K562 (cell line): ENCODE results near the gene TSC22D2. TPM values are rescaled to one million over a fixed set of nuclear protein-coding genes. Genes with fewer than 3 reads are reported as not detected.
A peak's percentile ranks its signal among the peaks of the same experiment; 100 is the strongest.

Experiments used
- ATAC-seq: fragments of 200-7000 bp; cut with Tn5 transposase; 3 replicates; pipeline ENCODE4 v1.9.1; 2020; ENCODE audit warnings: moderate library complexity
- BruUV-seq: library from RNA; stranded (reverse); fragments of 400-500 nt; replicated peaks from 2 replicates; lab custom pipeline; 2021; lab: Mats Ljungman, UMichigan
- CTCF ChIA-PET: fragments of 300-600 bp; formaldehyde crosslinking; extraction: SDS; loops from one replicate; lab custom pipeline; 2021; ENCODE audit warnings: low intra/inter-chr PET ratio; lab: Yijun Ruan, JAX
- POLR2A ChIA-PET: fragments of 300-600, 350-650 bp; sonication (Branson Sonifier 250); formaldehyde crosslinking; extraction: SDS; loops from one replicate; lab custom pipeline; 2021; ENCODE audit warnings: antibody characterized with exemption, inconsistent platforms; lab: Yijun Ruan, JAX
- DNase-seq, 4 experiments: peaks; one replicate each; pipeline versions ENCODE4 v3.0.0 to v3.0.0-alpha.2; 2011 to 2018; ENCODE audit warnings: low spot score in 3 of 4, mixed read lengths in 3 of 4; ENCODE audit errors: extremely low read depth in 1 of 4
- FAIRE-seq: peaks from 2 replicates; lab custom pipeline; 2011; peaks lifted over from hg19 to GRCh38; lab: Jason Lieb, UNC
- H2AFZ ChIP-seq: 2 replicates; pipeline ENCODE4 v1.6.0; 2011; ENCODE audit warnings: low read depth, low read length, control low read depth, inconsistent platforms
- H3K27ac ChIP-seq: fragments of 200-600 bp; 3 replicates; pipeline ENCODE4 v1.8.0; 2011; ENCODE audit warnings: low read depth, mild to moderate bottlenecking, control low read depth, inconsistent platforms, low read length, moderate library complexity, mixed read lengths; ENCODE audit errors: extremely low read depth
- H3K27me3 ChIP-seq, 2 experiments: fragments of 300-600 bp in 1 of 2; 2 replicates in 1 of 2; 3 replicates in 1 of 2; pipeline versions ENCODE4 v1.6.0 to v1.8.0; 2011; ENCODE audit warnings: inconsistent platforms in 2 of 2, low read length in 2 of 2, mild to moderate bottlenecking in 1 of 2, mixed read lengths in 1 of 2, moderate library complexity in 1 of 2; ENCODE audit not compliant: control insufficient read depth in 2 of 2, insufficient read depth in 2 of 2
- H3K36me3 ChIP-seq: fragments of 300-600 bp; 3 replicates; pipeline ENCODE4 v1.8.0; 2011; ENCODE audit warnings: mild to moderate bottlenecking, low read length, inconsistent platforms; ENCODE audit not compliant: control insufficient read depth, insufficient read depth
- H3K4me1 ChIP-seq, 2 experiments: fragments of 200-600 bp in 1 of 2; replicated peaks in 1 of 2; 2 replicates in 1 of 2; 3 replicates in 1 of 2; pipeline versions ENCODE4 v1.5.1 to v1.8.0; 2011; ENCODE audit warnings: inconsistent platforms in 2 of 2, low read length in 2 of 2, mild to moderate bottlenecking in 1 of 2, mixed read lengths in 1 of 2, moderate library complexity in 1 of 2; ENCODE audit not compliant: control insufficient read depth in 2 of 2, insufficient read depth in 2 of 2
- H3K4me2 ChIP-seq: 2 replicates; pipeline ENCODE4 v1.6.1; 2011; ENCODE audit warnings: low read length, control low read depth, inconsistent platforms, mixed read lengths; ENCODE audit not compliant: insufficient read depth
- H3K4me3 ChIP-seq: fragments of 200-600 bp; sonication (generic), shearing (Covaris generic); 2 replicates; pipeline ENCODE4 v1.5.1; 2016; ENCODE audit warnings: control low read depth, inconsistent platforms
- H3K79me2 ChIP-seq: fragments of 200-600 bp; 3 replicates; pipeline ENCODE4 v1.8.0; 2011; ENCODE audit warnings: low read length, inconsistent platforms; ENCODE audit not compliant: control insufficient read depth, insufficient read depth
- H3K9ac ChIP-seq, 2 experiments: 2 replicates each; pipeline versions ENCODE4 v1.6.0 to v1.6.1; 2011; ENCODE audit warnings: low read depth in 2 of 2, low read length in 2 of 2, control low read depth in 1 of 2, inconsistent platforms in 1 of 2, mild to moderate bottlenecking in 1 of 2, mixed read lengths in 1 of 2; ENCODE audit not compliant: insufficient read depth in 1 of 2
- H3K9me1 ChIP-seq: one replicate; pipeline ENCODE4 v1.6.0; 2011; ENCODE audit warnings: inconsistent platforms, mild to moderate bottlenecking, low read length, moderate library complexity; ENCODE audit not compliant: control insufficient read depth, insufficient read depth
- H3K9me3 ChIP-seq: replicated peaks from 2 replicates; pipeline ENCODE4 v1.5.1; 2011; ENCODE audit warnings: low read depth, low read length, inconsistent platforms; ENCODE audit not compliant: control insufficient read depth, insufficient read depth
- H4K20me1 ChIP-seq: replicated peaks from 2 replicates; pipeline ENCODE4 v1.6.1; 2011; ENCODE audit warnings: low read length, inconsistent platforms, mixed read lengths; ENCODE audit not compliant: control insufficient read depth, insufficient read depth
- CHD1 ChIP-seq: fragments of 200-600 bp; sonication (generic); IDR thresholded peaks from one replicate; pipeline ENCODE4 v1.6.1; 2012; ENCODE audit warnings: mild to moderate bottlenecking, moderate library complexity, low read length, inconsistent platforms
- DDX20 ChIP-seq: fragments of 450-650 bp; IDR thresholded peaks from 2 replicates; pipeline ENCODE4 v1.6.1; 2016; ENCODE audit warnings: missing genetic modification characterization, low read depth, mild to moderate bottlenecking, missing compliant biosample characterization, moderate library complexity
- FOXA1 ChIP-seq: fragments of 450-650 bp; IDR thresholded peaks from 2 replicates; pipeline ENCODE4 v1.6.1; 2016; ENCODE audit warnings: mild to moderate bottlenecking, borderline replicate concordance
- GABPB2 ChIP-seq: fragments of 250-450 bp; sonication (Bioruptor Pico); conservative IDR thresholded peaks from 2 replicates; pipeline ENCODE4 v1.5.1; 2021; ENCODE audit warnings: mild to moderate bottlenecking
- GTF2F1 ChIP-seq: IDR thresholded peaks from 2 replicates; pipeline ENCODE4 v1.6.1; 2011; ENCODE audit warnings: low read depth, low read length, improper control_type of control experiment
- HINFP ChIP-seq: fragments of 450-650 bp; conservative IDR thresholded peaks from 2 replicates; pipeline ENCODE4 v1.6.1; 2016; ENCODE audit warnings: missing genetic modification characterization, low read depth, mild to moderate bottlenecking, control low read depth, missing compliant biosample characterization
- NR1H2 ChIP-seq: sonication (generic); formaldehyde crosslinking; IDR thresholded peaks from 2 replicates; pipeline ENCODE4 v1.4.0; 2020; ENCODE audit warnings: mild to moderate bottlenecking, missing genetic modification reagents
- PTRF ChIP-seq: fragments of 450-650 bp; IDR thresholded peaks from 2 replicates; pipeline ENCODE4 v1.6.1; 2016; ENCODE audit warnings: mild to moderate bottlenecking, missing genetic modification characterization, missing compliant biosample characterization
- TCFL5 ChIP-seq: fragments of 250-450 bp; sonication (Bioruptor Pico); conservative IDR thresholded peaks from 2 replicates; pipeline ENCODE4 v1.6.1; 2021; ENCODE audit warnings: mild to moderate bottlenecking, moderate library complexity, matching md5 sums
- ZFP30 ChIP-seq: fragments of 250-450 bp; sonication (Bioruptor Pico); IDR thresholded peaks from 2 replicates; pipeline ENCODE4 v1.8.0; 2022; ENCODE audit warnings: moderate library complexity, mild to moderate bottlenecking, inconsistent platforms, borderline replicate concordance
- ZNF384 ChIP-seq: IDR thresholded peaks from 2 replicates; pipeline ENCODE4 v1.6.1; 2012; ENCODE audit warnings: low read depth, low read length, improper control_type of control experiment
- ZNF408 ChIP-seq: fragments of 250-450 bp; sonication (Bioruptor Pico); IDR thresholded peaks from 2 replicates; pipeline ENCODE4 v1.4.0; 2020; ENCODE audit warnings: low read depth, mild to moderate bottlenecking, moderate library complexity
- ZNF79 ChIP-seq: fragments of 250-450 bp; sonication (Bioruptor Pico); IDR thresholded peaks from 2 replicates; pipeline ENCODE4 v1.4.0; 2020; ENCODE audit warnings: low read depth, mild to moderate bottlenecking, moderate library complexity
- WGBS: fragments of 100-300 bp; shearing (Covaris generic); methylation state at CpG from one replicate; pipeline ENCODE4 v1.1.6; 2016; ENCODE audit warnings: low coverage, mixed read lengths; ENCODE audit not compliant: insufficient coverage; ENCODE audit errors: missing lambda C conversion rate; 5-methylcytosine and 5-hydroxymethylcytosine counted together
- in situ Hi-C: fragments of 300-500 bp; cut with MboI; formaldehyde crosslinking; loops from 4 replicates; pipeline ENCODE4 v1.15.0; 2018; ENCODE audit warnings: inconsistent platforms, mixed read lengths
- intact Hi-C: fragments of 100-400 bp; cut with micrococcal nuclease; formaldehyde crosslinking; loops from 2 replicates; pipeline ENCODE4 v1.14.2; 2022
- polyA plus RNA-seq, 8 experiments: library from polyadenylated mRNA; depleted of rRNA in 4 of 8; stranded (reverse) in 5 of 8; unstranded in 3 of 8; fragments of >200 nt; fragmentation: Nextera tagmentation in 2 of 8; fragmentation: Illumina TruSeq in 1 of 8; extraction: Ambion mirVana in 2 of 8; extraction: Trizol in 1 of 8; gene quantifications; 2 replicates each; pipeline versions ENCODE4 v1.2.1 to v1.2.3, GENCODE V29; 2011 to 2014; ENCODE audit warnings: inconsistent platforms in 1 of 8, missing spikeins in 1 of 8
- total RNA-seq, 7 experiments: library from RNA; depleted of rRNA in 6 of 7; stranded (reverse); fragments of >200 nt in 6 of 7; fragmentation: Illumina TruSeq in 2 of 7; extraction: Trizol in 2 of 7; gene quantifications; 2 replicates each; pipeline versions ENCODE4 v1.2.1 to v1.2.3, GENCODE V29; 2011 to 2021; ENCODE audit warnings: low replicate concordance in 1 of 7
- TF ChIP-seq, protein P1 (sequence below): fragments of 250-450 bp; sonication (Bioruptor Pico); IDR thresholded peaks from 2 replicates; pipeline ENCODE4 v1.4.0; 2020; ENCODE audit warnings: mild to moderate bottlenecking, moderate library complexity

The TSC22D2 gene
- total and polyA plus RNA-seq, 9 of the 15 experiments (the other 6 are each of a cell fraction or from before 2014, with no cell fraction given) = 5.5 to 44.0 (median 19.3) TPM

DNA sequence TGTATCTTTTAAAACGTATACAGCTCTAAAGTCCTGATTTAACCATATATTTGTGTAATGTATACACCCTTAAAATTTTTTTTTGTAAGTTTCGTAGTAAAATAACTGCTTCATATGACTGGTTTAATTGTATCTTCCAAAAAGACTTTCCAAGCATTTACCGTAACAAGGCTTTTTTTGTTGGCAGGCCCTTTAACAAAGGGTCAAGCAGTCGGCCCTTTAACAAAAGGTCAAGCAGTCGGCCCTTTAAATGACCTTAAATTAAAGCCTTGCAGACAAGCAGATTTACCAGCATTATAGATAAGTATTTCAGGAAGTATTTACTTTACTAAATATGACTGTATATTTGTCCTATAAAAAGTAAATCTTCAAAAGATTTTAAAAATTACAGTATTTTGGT is 28.1 kb downstream of the TSC22D2 start:
- Histone ChIP-seq H4K20me1 (no peaks in the 10 kb centered on the region), H3K36me3 (peaks cover 55% of the 10 kb centered on the region), H3K9me1 (no peaks in the 10 kb centered on the region), H3K4me3 (no peak overlapping the region), H3K9ac (no peak overlapping the region), H3K27me3 (no peaks in the 10 kb centered on the region), H3K79me2 (peaks cover 96% of the 10 kb centered on the region), H2AFZ (no peak overlapping the region), H3K27ac (peak overlapping the region; percentile 9; the same call in 1 of the 3 replicates), H3K4me1 (peaks cover 0 to 19% of the 10 kb centered on the region in 2 experiments; a peak in 3 of 5 replicates), H3K4me2 (no peak overlapping the region), H3K9me3 (no peaks in the 10 kb centered on the region)
- 64% methylated on average over 5 of the region's 5 CpGs for WGBS
- no peak for DNase-seq
- BruUV-seq = no TSS peak
- in situ Hi-C loops = no loop called here
- intact Hi-C loops = no loop called here
- ChIA-PET CTCF (no interaction called here), POLR2A (no interaction called here)
- no peak for ATAC-seq
- no peak for FAIRE-seq
- no peak for TF ChIP-seq NR1H2 (CRISPR knock-in tag)
- TF ChIP-seq ZNF79 (CRISPR knock-in tag) = no peak
- TF ChIP-seq HINFP (tag) = no peak
- no peak for TF ChIP-seq ZFP30
- no peak for TF ChIP-seq TCFL5 (CRISPR knock-in tag)
- TF ChIP-seq GTF2F1 = no peak
- TF ChIP-seq, protein P1, sequence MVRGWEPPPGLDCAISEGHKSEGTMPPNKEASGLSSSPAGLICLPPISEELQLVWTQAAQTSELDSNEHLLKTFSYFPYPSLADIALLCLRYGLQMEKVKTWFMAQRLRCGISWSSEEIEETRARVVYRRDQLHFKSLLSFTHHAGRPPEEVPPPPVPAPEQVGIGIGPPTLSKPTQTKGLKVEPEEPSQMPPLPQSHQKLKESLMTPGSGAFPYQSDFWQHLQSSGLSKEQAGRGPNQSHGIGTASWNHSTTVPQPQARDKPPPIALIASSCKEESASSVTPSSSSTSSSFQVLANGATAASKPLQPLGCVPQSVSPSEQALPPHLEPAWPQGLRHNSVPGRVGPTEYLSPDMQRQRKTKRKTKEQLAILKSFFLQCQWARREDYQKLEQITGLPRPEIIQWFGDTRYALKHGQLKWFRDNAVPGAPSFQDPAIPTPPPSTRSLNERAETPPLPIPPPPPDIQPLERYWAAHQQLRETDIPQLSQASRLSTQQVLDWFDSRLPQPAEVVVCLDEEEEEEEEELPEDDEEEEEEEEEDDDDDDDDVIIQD (CRISPR knock-in tag) = no peak
- no peak for TF ChIP-seq FOXA1
- no peak for TF ChIP-seq PTRF
- no peak for TF ChIP-seq CHD1
- no peak for TF ChIP-seq ZNF408 (CRISPR knock-in tag)
- no peak for TF ChIP-seq GABPB2
- TF ChIP-seq ZNF384 = no peak
- TF ChIP-seq DDX20 (tag) = no peak
